HepG2 (cell line): ENCODE data around the gene ALB. TPM values are rescaled to one million over a fixed set of nuclear protein-coding genes. Genes with fewer than 3 reads are reported as not detected.

Experiments used
- ARNTL ChIP-seq: sonication (generic); formaldehyde crosslinking; IDR thresholded peaks from 2 replicates; pipeline ENCODE4 v1.4.0; 2020; ENCODE audit warnings: mild to moderate bottlenecking, missing genetic modification reagents
- ATF6 ChIP-seq: sonication (generic); formaldehyde crosslinking; conservative IDR thresholded peaks from 2 replicates; pipeline ENCODE4 v1.4.0; 2020; ENCODE audit warnings: missing genetic modification reagents
- CREB1 ChIP-seq, 2 experiments: fragments of 450-650 bp in 1 of 2; IDR thresholded peaks; 2 replicates each; pipeline ENCODE4 v1.6.1; 2016 to 2017; ENCODE audit warnings: control low read depth in 1 of 2, mild to moderate bottlenecking in 1 of 2, missing compliant biosample characterization in 1 of 2, missing genetic modification characterization in 1 of 2
- FLYWCH1 ChIP-seq: sonication (generic); formaldehyde crosslinking; IDR thresholded peaks from 2 replicates; pipeline ENCODE4 v1.8.1; 2023; ENCODE audit warnings: mild to moderate bottlenecking, missing genetic modification reagents
- HMG20B ChIP-seq: conservative IDR thresholded peaks from 2 replicates; pipeline ENCODE4 v1.6.1; 2016; ENCODE audit warnings: missing genetic modification reagents, missing compliant biosample characterization
- MBD4 ChIP-seq: IDR thresholded peaks from 2 replicates; pipeline ENCODE4 v1.6.1; 2012; ENCODE audit warnings: low read length, inconsistent platforms, borderline replicate concordance
- MYNN ChIP-seq: sonication (generic); formaldehyde crosslinking; IDR thresholded peaks from 2 replicates; pipeline ENCODE4 v1.4.0; 2020; ENCODE audit warnings: mild to moderate bottlenecking, low read depth, missing genetic modification reagents
- NCOA1 ChIP-seq: sonication (generic); formaldehyde crosslinking; IDR thresholded peaks from 2 replicates; pipeline ENCODE4 v1.9.0; 2021; ENCODE audit warnings: missing genetic modification reagents
- SNAPC2 ChIP-seq: sonication (generic); formaldehyde crosslinking; IDR thresholded peaks from 2 replicates; pipeline ENCODE4 v1.8.1; 2022; ENCODE audit warnings: mild to moderate bottlenecking, missing genetic modification reagents
- TARDBP ChIP-seq: sonication (generic); formaldehyde crosslinking; IDR thresholded peaks from 2 replicates; pipeline ENCODE4 v1.8.0; 2022; ENCODE audit warnings: mild to moderate bottlenecking, missing genetic modification reagents
- TMF1 ChIP-seq: sonication (generic); formaldehyde crosslinking; IDR thresholded peaks from 2 replicates; pipeline ENCODE4 v1.8.1; 2022; ENCODE audit warnings: low read depth, missing genetic modification reagents
- YY1 ChIP-seq: IDR thresholded peaks from 2 replicates; pipeline ENCODE4 v1.6.1; 2011; ENCODE audit warnings: low read length, low read depth, moderate library complexity, mild to moderate bottlenecking; ENCODE audit not compliant: insufficient read depth, insufficient replicate concordance
- ZBTB21 ChIP-seq: sonication (generic); formaldehyde crosslinking; IDR thresholded peaks from 2 replicates; pipeline ENCODE4 v1.4.0; 2020; ENCODE audit warnings: missing genetic modification reagents
- ZIK1 ChIP-seq: sonication (generic); formaldehyde crosslinking; IDR thresholded peaks from 2 replicates; pipeline ENCODE4 v1.5.0; 2020; ENCODE audit warnings: mild to moderate bottlenecking, low read depth, missing genetic modification reagents, borderline replicate concordance
- ZNF296 ChIP-seq: sonication (generic); formaldehyde crosslinking; conservative IDR thresholded peaks from 2 replicates; pipeline ENCODE4 v1.5.0; 2020; ENCODE audit warnings: mild to moderate bottlenecking, missing genetic modification reagents
- ZNF567 ChIP-seq: sonication (generic); formaldehyde crosslinking; IDR thresholded peaks from 2 replicates; pipeline ENCODE4 v1.8.1; 2023; ENCODE audit warnings: mild to moderate bottlenecking, missing genetic modification reagents, borderline replicate concordance
- ZNF577 ChIP-seq: sonication (generic); formaldehyde crosslinking; IDR thresholded peaks from 2 replicates; pipeline ENCODE4 v1.4.0; 2020; ENCODE audit warnings: mild to moderate bottlenecking, low read depth, missing genetic modification reagents, borderline replicate concordance
- ZNF670 ChIP-seq: sonication (generic); formaldehyde crosslinking; IDR thresholded peaks from 2 replicates; pipeline ENCODE4 v1.8.0; 2022; ENCODE audit warnings: mild to moderate bottlenecking, missing genetic modification reagents, borderline replicate concordance
- ZZZ3 ChIP-seq: sonication (generic); formaldehyde crosslinking; IDR thresholded peaks from 2 replicates; pipeline ENCODE4 v1.4.0; 2020; ENCODE audit warnings: missing genetic modification reagents, mild to moderate bottlenecking, borderline replicate concordance
- polyA plus RNA-seq, 8 experiments: library from polyadenylated mRNA; depleted of rRNA in 3 of 8; stranded (reverse) in 7 of 8; unstranded in 1 of 8; fragments of >200 nt; fragmentation: Illumina TruSeq in 4 of 8; extraction: Trizol in 4 of 8; gene quantifications; 2 replicates each; pipeline versions ENCODE4 v1.2.1 to v1.2.3, GENCODE V29; 2011 to 2016; ENCODE audit warnings: low read depth in 4 of 8, missing spikeins in 1 of 8, mixed read lengths in 1 of 8; ENCODE audit not compliant: insufficient read depth in 1 of 8
- total RNA-seq, 5 experiments: library from RNA; depleted of rRNA; stranded (reverse); fragments of >200 nt; fragmentation: Illumina TruSeq; extraction: Trizol; gene quantifications; 2 replicates each; pipeline ENCODE4 v1.2.3, GENCODE V29; 2016; ENCODE audit warnings: low read depth in 1 of 5
- TF ChIP-seq, protein P1 (sequence below): sonication (generic); formaldehyde crosslinking; IDR thresholded peaks from 2 replicates; pipeline ENCODE4 v1.4.0; 2020; ENCODE audit warnings: mild to moderate bottlenecking, missing genetic modification reagents
- TF ChIP-seq, protein P2 (sequence below): sonication (generic); formaldehyde crosslinking; IDR thresholded peaks from 2 replicates; pipeline ENCODE4 v1.4.0; 2020; ENCODE audit warnings: missing genetic modification reagents, borderline replicate concordance
- TF ChIP-seq, protein P3 (sequence below): sonication (generic); formaldehyde crosslinking; IDR thresholded peaks from 2 replicates; pipeline ENCODE4 v1.4.0; 2020; ENCODE audit warnings: missing genetic modification reagents

Gene ALB
- total and polyA plus RNA-seq, 2 of the 13 experiments (the other 11 are each of a cell fraction or from before 2014, with no cell fraction given) = 22,259 to 22,625 TPM

DNA sequence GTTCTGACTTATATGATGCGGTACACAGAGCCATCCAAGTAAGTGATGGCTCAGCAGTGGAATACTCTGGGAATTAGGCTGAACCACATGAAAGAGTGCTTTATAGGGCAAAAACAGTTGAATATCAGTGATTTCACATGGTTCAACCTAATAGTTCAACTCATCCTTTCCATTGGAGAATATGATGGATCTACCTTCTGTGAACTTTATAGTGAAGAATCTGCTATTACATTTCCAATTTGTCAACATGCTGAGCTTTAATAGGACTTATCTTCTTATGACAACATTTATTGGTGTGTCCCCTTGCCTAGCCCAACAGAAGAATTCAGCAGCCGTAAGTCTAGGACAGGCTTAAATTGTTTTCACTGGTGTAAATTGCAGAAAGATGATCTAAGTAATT, 16.5 kb downstream of the ALB start (continued):
- TF ChIP-seq ZNF670 (CRISPR knock-in tag) (no peak; the same call in 1 of the 2 replicates), ZNF577 (CRISPR knock-in tag) (no peak), ZBTB21 (CRISPR knock-in tag) (no peak), ATF6 (no peak), FLYWCH1 (CRISPR knock-in tag) (no peak), ZZZ3 (CRISPR knock-in tag) (no peak), YY1 (no peak), ZNF567 (CRISPR knock-in tag) (no peak), ZNF296 (no peak), TMF1 (peak; percentile 47; the same call in 1 of the 2 replicates), CREB1 (IDR thresholded peaks at IDR 0.05) (no peak), CREB1 (CRISPR knock-in tag; IDR thresholded peaks at IDR 0.05) (no peak), MBD4 (peak; percentile 91), MYNN (no peak), TARDBP (peak; percentile 61), NCOA1 (no peak), ZIK1 (CRISPR knock-in tag) (no peak), ARNTL (CRISPR knock-in tag) (no peak), HMG20B (CRISPR knock-in tag) (no peak), SNAPC2 (CRISPR knock-in tag) (no peak)
- TF ChIP-seq, protein P1, sequence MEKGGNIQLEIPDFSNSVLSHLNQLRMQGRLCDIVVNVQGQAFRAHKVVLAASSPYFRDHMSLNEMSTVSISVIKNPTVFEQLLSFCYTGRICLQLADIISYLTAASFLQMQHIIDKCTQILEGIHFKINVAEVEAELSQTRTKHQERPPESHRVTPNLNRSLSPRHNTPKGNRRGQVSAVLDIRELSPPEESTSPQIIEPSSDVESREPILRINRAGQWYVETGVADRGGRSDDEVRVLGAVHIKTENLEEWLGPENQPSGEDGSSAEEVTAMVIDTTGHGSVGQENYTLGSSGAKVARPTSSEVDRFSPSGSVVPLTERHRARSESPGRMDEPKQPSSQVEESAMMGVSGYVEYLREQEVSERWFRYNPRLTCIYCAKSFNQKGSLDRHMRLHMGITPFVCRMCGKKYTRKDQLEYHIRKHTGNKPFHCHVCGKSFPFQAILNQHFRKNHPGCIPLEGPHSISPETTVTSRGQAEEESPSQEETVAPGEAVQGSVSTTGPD = no peak
- TF ChIP-seq, protein P2, sequence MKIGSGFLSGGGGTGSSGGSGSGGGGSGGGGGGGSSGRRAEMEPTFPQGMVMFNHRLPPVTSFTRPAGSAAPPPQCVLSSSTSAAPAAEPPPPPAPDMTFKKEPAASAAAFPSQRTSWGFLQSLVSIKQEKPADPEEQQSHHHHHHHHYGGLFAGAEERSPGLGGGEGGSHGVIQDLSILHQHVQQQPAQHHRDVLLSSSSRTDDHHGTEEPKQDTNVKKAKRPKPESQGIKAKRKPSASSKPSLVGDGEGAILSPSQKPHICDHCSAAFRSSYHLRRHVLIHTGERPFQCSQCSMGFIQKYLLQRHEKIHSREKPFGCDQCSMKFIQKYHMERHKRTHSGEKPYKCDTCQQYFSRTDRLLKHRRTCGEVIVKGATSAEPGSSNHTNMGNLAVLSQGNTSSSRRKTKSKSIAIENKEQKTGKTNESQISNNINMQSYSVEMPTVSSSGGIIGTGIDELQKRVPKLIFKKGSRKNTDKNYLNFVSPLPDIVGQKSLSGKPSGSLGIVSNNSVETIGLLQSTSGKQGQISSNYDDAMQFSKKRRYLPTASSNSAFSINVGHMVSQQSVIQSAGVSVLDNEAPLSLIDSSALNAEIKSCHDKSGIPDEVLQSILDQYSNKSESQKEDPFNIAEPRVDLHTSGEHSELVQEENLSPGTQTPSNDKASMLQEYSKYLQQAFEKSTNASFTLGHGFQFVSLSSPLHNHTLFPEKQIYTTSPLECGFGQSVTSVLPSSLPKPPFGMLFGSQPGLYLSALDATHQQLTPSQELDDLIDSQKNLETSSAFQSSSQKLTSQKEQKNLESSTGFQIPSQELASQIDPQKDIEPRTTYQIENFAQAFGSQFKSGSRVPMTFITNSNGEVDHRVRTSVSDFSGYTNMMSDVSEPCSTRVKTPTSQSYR (CRISPR knock-in tag) = no peak
- TF ChIP-seq, protein P3, sequence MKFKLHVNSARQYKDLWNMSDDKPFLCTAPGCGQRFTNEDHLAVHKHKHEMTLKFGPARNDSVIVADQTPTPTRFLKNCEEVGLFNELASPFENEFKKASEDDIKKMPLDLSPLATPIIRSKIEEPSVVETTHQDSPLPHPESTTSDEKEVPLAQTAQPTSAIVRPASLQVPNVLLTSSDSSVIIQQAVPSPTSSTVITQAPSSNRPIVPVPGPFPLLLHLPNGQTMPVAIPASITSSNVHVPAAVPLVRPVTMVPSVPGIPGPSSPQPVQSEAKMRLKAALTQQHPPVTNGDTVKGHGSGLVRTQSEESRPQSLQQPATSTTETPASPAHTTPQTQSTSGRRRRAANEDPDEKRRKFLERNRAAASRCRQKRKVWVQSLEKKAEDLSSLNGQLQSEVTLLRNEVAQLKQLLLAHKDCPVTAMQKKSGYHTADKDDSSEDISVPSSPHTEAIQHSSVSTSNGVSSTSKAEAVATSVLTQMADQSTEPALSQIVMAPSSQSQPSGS (CRISPR knock-in tag) = 0 out of 2 replicates have a peak, but pooled peaks have one; percentile 21
